IgD-negative memory B cell (primary cell): Measurements from ENCODE around the gene PLPPR2. TPM values are rescaled to one million over a fixed set of nuclear protein-coding genes. Genes with fewer than 3 reads are reported as not detected.

Experiments
- polyA plus RNA-seq: library from polyadenylated mRNA; unstranded; fragments of 300-500 nt; fragmentation: Illumina TruSeq; gene quantifications from one replicate; pipeline ENCODE4 v1.2.3, GENCODE V29; 2021

The PLPPR2 gene
- polyA plus RNA-seq, 1 donor from 2014 or later, result 1.9 TPM

Other genes with a start within 250 kb of the PLPPR2 start
- not detected for gene SPC24, start 199.7 kb upstream of the PLPPR2 start, polyA plus RNA-seq
- not detected for gene KANK2, start 157.9 kb upstream of the PLPPR2 start, polyA plus RNA-seq
- gene ANGPTL8, start 115.8 kb upstream of the PLPPR2 start, polyA plus RNA-seq, result not detected
- gene DOCK6, start 92.9 kb upstream of the PLPPR2 start, polyA plus RNA-seq, result 1.6 TPM
- not detected for gene TSPAN16, start 59.3 kb upstream of the PLPPR2 start, polyA plus RNA-seq
- 2.7 TPM for gene RAB3D, start 15.8 kb upstream of the PLPPR2 start, polyA plus RNA-seq
- 101 TPM for gene TMEM205, start 9.2 kb upstream of the PLPPR2 start, polyA plus RNA-seq
- gene CCDC159, start 8.9 kb upstream of the PLPPR2 start, polyA plus RNA-seq, result 24.1 TPM
- gene SWSAP1, start 19.2 kb downstream of the PLPPR2 start, polyA plus RNA-seq, result 6.4 TPM
- gene EPOR, start 28.9 kb downstream of the PLPPR2 start, polyA plus RNA-seq, result 8.1 TPM
- gene RGL3, start 63.9 kb downstream of the PLPPR2 start, polyA plus RNA-seq, result 2.4 TPM
- gene ODAD3, start 79.7 kb downstream of the PLPPR2 start, polyA plus RNA-seq, result 0.89 TPM
- 77.5 TPM for gene PRKCSH, start 80.2 kb downstream of the PLPPR2 start, polyA plus RNA-seq
- not detected for gene ELAVL3, start 125.6 kb downstream of the PLPPR2 start, polyA plus RNA-seq
- gene ZNF653, start 150.4 kb downstream of the PLPPR2 start, polyA plus RNA-seq, result 4.3 TPM
- gene ECSIT, start 173.7 kb downstream of the PLPPR2 start, polyA plus RNA-seq, result 38.7 TPM
- gene CNN1, start 183.4 kb downstream of the PLPPR2 start, polyA plus RNA-seq, result not detected
- gene ELOF1, start 203.8 kb downstream of the PLPPR2 start, polyA plus RNA-seq, result 183 TPM
- gene ACP5, start 222.2 kb downstream of the PLPPR2 start, polyA plus RNA-seq, result 109 TPM
- 7.7 TPM for gene ZNF627, start 242.1 kb downstream of the PLPPR2 start, polyA plus RNA-seq